Loucy (cell line): Measurements from ENCODE around the gene ATG4A.

Source experiments
- EZH2phosphoT487 ChIP-seq: fragments of 200-600 bp; IDR thresholded peaks from 2 replicates; pipeline ENCODE4 v1.6.1; 2018; ENCODE audit warnings: antibody characterized with exemption, mild to moderate bottlenecking, moderate library complexity, borderline replicate concordance
- TF ChIP-seq, protein P1 (sequence below): fragments of 200-600 bp; sonication (generic); conservative IDR thresholded peaks from 2 replicates; pipeline ENCODE4 v1.5.1; 2014; ENCODE audit warnings: mild to moderate bottlenecking, antibody characterized with exemption, low read length

DNA sequence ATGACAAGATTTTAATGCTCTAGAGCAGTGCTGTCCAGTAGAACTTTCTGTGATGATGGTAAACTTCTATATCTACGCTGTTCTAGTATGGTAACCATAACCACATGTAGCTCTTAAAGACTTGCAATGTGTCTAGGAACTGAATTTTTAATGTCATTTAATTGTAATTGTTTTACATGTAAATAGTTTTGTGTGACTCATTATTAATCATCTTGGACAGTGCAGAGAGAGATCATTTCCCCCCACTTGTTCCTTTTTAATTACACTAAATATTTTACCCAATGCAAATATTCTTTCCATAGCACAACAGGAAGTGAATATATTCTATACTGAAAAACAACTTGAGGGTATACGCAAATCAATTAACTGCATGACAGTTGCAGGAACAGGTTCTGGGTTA lies 5.8 kb downstream of the ATG4A start:
- TF ChIP-seq, protein P1, sequence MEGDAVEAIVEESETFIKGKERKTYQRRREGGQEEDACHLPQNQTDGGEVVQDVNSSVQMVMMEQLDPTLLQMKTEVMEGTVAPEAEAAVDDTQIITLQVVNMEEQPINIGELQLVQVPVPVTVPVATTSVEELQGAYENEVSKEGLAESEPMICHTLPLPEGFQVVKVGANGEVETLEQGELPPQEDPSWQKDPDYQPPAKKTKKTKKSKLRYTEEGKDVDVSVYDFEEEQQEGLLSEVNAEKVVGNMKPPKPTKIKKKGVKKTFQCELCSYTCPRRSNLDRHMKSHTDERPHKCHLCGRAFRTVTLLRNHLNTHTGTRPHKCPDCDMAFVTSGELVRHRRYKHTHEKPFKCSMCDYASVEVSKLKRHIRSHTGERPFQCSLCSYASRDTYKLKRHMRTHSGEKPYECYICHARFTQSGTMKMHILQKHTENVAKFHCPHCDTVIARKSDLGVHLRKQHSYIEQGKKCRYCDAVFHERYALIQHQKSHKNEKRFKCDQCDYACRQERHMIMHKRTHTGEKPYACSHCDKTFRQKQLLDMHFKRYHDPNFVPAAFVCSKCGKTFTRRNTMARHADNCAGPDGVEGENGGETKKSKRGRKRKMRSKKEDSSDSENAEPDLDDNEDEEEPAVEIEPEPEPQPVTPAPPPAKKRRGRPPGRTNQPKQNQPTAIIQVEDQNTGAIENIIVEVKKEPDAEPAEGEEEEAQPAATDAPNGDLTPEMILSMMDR: no peak
- TF ChIP-seq EZH2phosphoT487: no peak
